ENCODE measurements around the gene C1orf174.
"Not testable (repeated sequence)": the region's sequence is repeated elsewhere in the genome, so short reads cannot be mapped to it uniquely, and the experiment has no call there.

Gene C1orf174

GRCh38 chr1:3925256-3925655 lies 25.2 kb upstream of the C1orf174 start:
- no peak for DNase-seq

- peak; percentile 43 for DNase-seq
Observed at GRCh38 chr1:3924825-3925220, 24.8 kb upstream of the C1orf174 start.

- DNase-seq = no peak
Observed at GRCh38 chr1:3924186-3924824, 24.2 kb upstream of the C1orf174 start.

- DNase-seq = no peak
Observed at GRCh38 chr1:3923378-3924185, 23.5 kb upstream of the C1orf174 start.

GRCh38 chr1:3922851-3923250 lies 22.8 kb upstream of the C1orf174 start:
- DNase-seq = no peak

GRCh38 chr1:3922201-3922725 lies 22.2 kb upstream of the C1orf174 start:
- DNase-seq = no peak

- no peak for DNase-seq
Observed at GRCh38 chr1:3921765-3922164, 21.7 kb upstream of the C1orf174 start.

GRCh38 chr1:3919706-3920105 lies 19.6 kb upstream of the C1orf174 start:
- no peak for DNase-seq

GRCh38 chr1:3918966-3919611 lies 19.0 kb upstream of the C1orf174 start:
- DNase-seq = no peak

GRCh38 chr1:3918359-3918758 lies 18.3 kb upstream of the C1orf174 start:
- not testable (repeated sequence) for DNase-seq

- DNase-seq = no peak
Observed at GRCh38 chr1:3917761-3918160, 17.7 kb upstream of the C1orf174 start.

GRCh38 chr1:3915551-3916121 lies 15.6 kb upstream of the C1orf174 start:
- no peak for DNase-seq

GRCh38 chr1:3914911-3915310 lies 14.8 kb upstream of the C1orf174 start:
- DNase-seq = no peak

- no peak for DNase-seq
Observed at GRCh38 chr1:3914331-3914851, 14.3 kb upstream of the C1orf174 start.

GRCh38 chr1:3912809-3913685 lies 13.0 kb upstream of the C1orf174 start:
- DNase-seq = no peak

GRCh38 chr1:3911981-3912808 lies 12.1 kb upstream of the C1orf174 start:
- DNase-seq = no peak

- no peak for DNase-seq
Observed at GRCh38 chr1:3910857-3911845, 11.1 kb upstream of the C1orf174 start.

- DNase-seq = peak; percentile 12
Observed at GRCh38 chr1:3910049-3910731, 10.1 kb upstream of the C1orf174 start.

GRCh38 chr1:3909615-3910014 lies 9.5 kb upstream of the C1orf174 start:
- no peak for DNase-seq

Data from NCI-H187 treated with DMSO at 0.1 percent for 48 hours (cell line).